ENCODE data around the gene SRM.
"Not testable (repeated sequence)": the region's sequence is repeated elsewhere in the genome, so short reads cannot be mapped to it uniquely, and the experiment has no call there.

Gene SRM

GRCh38 chr1:11059968-11060830, at the start of gene SRM:
SRM (minus strand) TSS chr1:11060018; CDS start chr1:11059943, 75 bp downstream.
- peak; percentile 88 for DNase-seq (ENCODE audit: low read depth)

- no peak for DNase-seq (ENCODE audit: low read depth)
These were observed 49.4 kb upstream of the SRM start for GRCh38 chr1:11109047-11109760.

GRCh38 chr1:11107599-11107998, 47.8 kb upstream of the SRM start:
- no peak for DNase-seq (ENCODE audit: low read depth)

- no peak for DNase-seq (ENCODE audit: low read depth)
These were observed 45.8 kb upstream of the SRM start for GRCh38 chr1:11105586-11105985.

GRCh38 chr1:11101347-11101746, 41.5 kb upstream of the SRM start:
- DNase-seq (ENCODE audit: low read depth) = no peak

GRCh38 chr1:11100806-11101205, 41.0 kb upstream of the SRM start:
- not testable (repeated sequence) for DNase-seq (ENCODE audit: low read depth)

- DNase-seq (ENCODE audit: low read depth) = no peak
These were observed 40.3 kb upstream of the SRM start for GRCh38 chr1:11100149-11100493.

GRCh38 chr1:11099310-11100148, 39.7 kb upstream of the SRM start, which contains the start of gene EXOSC10:
EXOSC10 (minus strand) TSS chr1:11099869; CDS start chr1:11099831, 38 bp downstream.
- peak; percentile 93 for DNase-seq (ENCODE audit: low read depth)

GRCh38 chr1:11098931-11099309, 39.1 kb upstream of the SRM start:
- DNase-seq (ENCODE audit: low read depth) = no peak

GRCh38 chr1:11083784-11084183, 24.0 kb upstream of the SRM start:
- DNase-seq (ENCODE audit: low read depth) = not testable (repeated sequence)

- DNase-seq (ENCODE audit: low read depth) = no peak
These were observed 21.1 kb upstream of the SRM start for GRCh38 chr1:11080931-11081330.

GRCh38 chr1:11078631-11079030, 18.8 kb upstream of the SRM start:
- DNase-seq (ENCODE audit: low read depth) = no peak

- DNase-seq (ENCODE audit: low read depth) = not testable (repeated sequence)
These were observed 13.6 kb upstream of the SRM start for GRCh38 chr1:11073398-11073797.

GRCh38 chr1:11072216-11072917, 12.5 kb upstream of the SRM start:
- DNase-seq (ENCODE audit: low read depth) = no peak

GRCh38 chr1:11071463-11072215, 11.8 kb upstream of the SRM start:
- no peak for DNase-seq (ENCODE audit: low read depth)

GRCh38 chr1:11070876-11071275, 11.1 kb upstream of the SRM start:
- DNase-seq (ENCODE audit: low read depth) = no peak

GRCh38 chr1:11068600-11069473, 9.0 kb upstream of the SRM start:
- DNase-seq (ENCODE audit: low read depth) = no peak

GRCh38 chr1:11067716-11068599, 8.1 kb upstream of the SRM start:
- no peak for DNase-seq (ENCODE audit: low read depth)

- DNase-seq (ENCODE audit: low read depth) = no peak
These were observed 6.0 kb upstream of the SRM start for GRCh38 chr1:11065796-11066195.
